HCT116 (cell line): ENCODE results near the gene MAN1A1. TPM values are rescaled to one million over a fixed set of nuclear protein-coding genes. Genes with fewer than 3 reads are reported as not detected.

Experiments
- ATAC-seq: fragments of 200-7000 bp; cut with Tn5 transposase; 2 replicates; pipeline ENCODE4 v1.9.1; 2020; ENCODE audit warnings: mild to moderate bottlenecking, moderate library complexity
- BruUV-seq: library from RNA; stranded (reverse); fragments of 400-500 nt; replicated peaks from 2 replicates; lab custom pipeline; 2021; lab: Mats Ljungman, UMichigan
- CTCF ChIA-PET: fragments of 300-600 bp; sonication (Branson Sonifier 250); formaldehyde crosslinking; loops from one replicate; lab custom pipeline; 2021; ENCODE audit warnings: antibody characterized with exemption; lab: Charles Lee
- POLR2A ChIA-PET: fragments of 300-600, 350-600 bp; sonication (Branson Sonifier 250); formaldehyde crosslinking; loops from one replicate; lab custom pipeline; 2021; ENCODE audit warnings: antibody characterized with exemption; lab: Charles Lee
- RAD21 ChIA-PET, 2 experiments: fragments of 300-600 bp; sonication (Branson Sonifier 250); formaldehyde crosslinking; loops; one replicate each; lab custom pipeline; 2023; ENCODE audit warnings: low total read pairs in 2 of 2; ENCODE audit not compliant: uncharacterized antibody in 2 of 2, unreplicated experiment in 2 of 2, low non-redundant PET in 1 of 2; lab: Charles Lee
- DNase-seq: peaks from one replicate; pipeline ENCODE4 v3.0.0-alpha.2; 2010; ENCODE audit warnings: low read depth, low spot score
- H2AFZ ChIP-seq: fragments of 200-600 bp; shearing (Covaris generic), sonication (generic); 2 replicates; pipeline ENCODE4 v1.6.1; 2017; ENCODE audit warnings: low read depth, mixed run types, mixed read lengths, antibody characterized with exemption, low read length; ENCODE audit not compliant: poor library complexity, severe bottlenecking
- H3K27ac ChIP-seq: 2 replicates; pipeline ENCODE4 v1.5.1; 2012; ENCODE audit warnings: low read depth, low read length
- H3K27me3 ChIP-seq: fragments of 200-600 bp; sonication (generic); 2 replicates; pipeline ENCODE4 v1.6.1; 2016; ENCODE audit warnings: mixed run types, low read length, mixed read lengths; ENCODE audit not compliant: insufficient read depth
- H3K36me3 ChIP-seq, 2 experiments: fragments of 200-500 bp in 1 of 2; fragments of 200-600 bp in 1 of 2; sonication (Bioruptor generic) in 1 of 2; sonication (generic) in 1 of 2; 2 replicates each; pipeline versions ENCODE4 v1.5.1 to v1.6.1; 2014 to 2016; ENCODE audit warnings: low read length in 2 of 2, inconsistent platforms in 1 of 2, mixed read lengths in 1 of 2, mixed run types in 1 of 2; ENCODE audit not compliant: insufficient read depth in 2 of 2, control insufficient read depth in 1 of 2
- H3K4me1 ChIP-seq, 2 experiments: fragments of 200-600 bp in 1 of 2; sonication (generic) in 1 of 2; 2 replicates each; pipeline versions ENCODE4 v1.5.1 to v1.6.1; 2012 to 2017; ENCODE audit warnings: low read length in 2 of 2, inconsistent platforms in 1 of 2, mild to moderate bottlenecking in 1 of 2, mixed read lengths in 1 of 2, mixed run types in 1 of 2, moderate library complexity in 1 of 2; ENCODE audit not compliant: insufficient read depth in 2 of 2, control insufficient read depth in 1 of 2
- H3K4me2 ChIP-seq: fragments of 200-600 bp; sonication (generic); 2 replicates; pipeline ENCODE4 v1.6.1; 2017; ENCODE audit warnings: mixed run types, low read length, mixed read lengths
- H3K4me3 ChIP-seq, 2 experiments: fragments of 200-600 bp in 1 of 2; sonication (generic) in 1 of 2; replicated peaks in 1 of 2; 2 replicates each; pipeline ENCODE4 v1.5.1; 2011 to 2016; ENCODE audit warnings: low read length in 2 of 2, control low read depth in 1 of 2, low read depth in 1 of 2, mild to moderate bottlenecking in 1 of 2, mixed read lengths in 1 of 2, mixed run types in 1 of 2
- H3K79me2 ChIP-seq: fragments of 200-600 bp; sonication (generic); 2 replicates; pipeline ENCODE4 v1.6.1; 2017; ENCODE audit warnings: mild to moderate bottlenecking, mixed run types, low read length, moderate library complexity, mixed read lengths; ENCODE audit not compliant: insufficient read depth
- H3K9ac ChIP-seq: fragments of 200-600 bp; sonication (generic); 2 replicates; pipeline ENCODE4 v1.6.1; 2016; ENCODE audit warnings: low read length, mixed read lengths
- H3K9me2 ChIP-seq: fragments of 200-600 bp; sonication (generic), shearing (Covaris generic); 2 replicates; pipeline ENCODE4 v1.6.1; 2017; ENCODE audit warnings: mixed run types, mild to moderate bottlenecking, moderate library complexity; ENCODE audit not compliant: insufficient read depth
- H3K9me3 ChIP-seq, 2 experiments: fragments of 200-500 bp in 1 of 2; fragments of 200-600 bp in 1 of 2; sonication (Bioruptor generic) in 1 of 2; sonication (generic) in 1 of 2; 2 replicates each; pipeline ENCODE4 v1.6.1; 2014 to 2017; ENCODE audit warnings: low read length in 2 of 2, mixed read lengths in 2 of 2, inconsistent platforms in 1 of 2, low read depth in 1 of 2, mild to moderate bottlenecking in 1 of 2, mixed run types in 1 of 2, moderate library complexity in 1 of 2; ENCODE audit not compliant: control insufficient read depth in 1 of 2, insufficient read depth in 1 of 2
- H4K20me1 ChIP-seq: fragments of 200-600 bp; sonication (generic), shearing (Covaris generic); 2 replicates; pipeline ENCODE4 v1.6.1; 2017; ENCODE audit warnings: mixed run types, mild to moderate bottlenecking, moderate library complexity; ENCODE audit not compliant: insufficient read depth
- CEBPB ChIP-seq: IDR thresholded peaks from 2 replicates; pipeline ENCODE4 v1.6.1; 2012; ENCODE audit warnings: low read depth
- ELF1 ChIP-seq: IDR thresholded peaks from 2 replicates; pipeline ENCODE4 v1.6.1; 2012; ENCODE audit warnings: low read depth, borderline replicate concordance
- EZH2 ChIP-seq: fragments of 200-600 bp; sonication (generic); IDR thresholded peaks from 2 replicates; pipeline ENCODE4 v1.6.1; 2017; ENCODE audit warnings: antibody characterized with exemption, mixed run types
- EZH2phosphoT487 ChIP-seq: fragments of 200-600 bp; IDR thresholded peaks from 2 replicates; pipeline ENCODE4 v1.6.1; 2018; ENCODE audit warnings: antibody characterized with exemption, borderline replicate concordance
- FOSL1 ChIP-seq: IDR thresholded peaks from 2 replicates; pipeline ENCODE4 v1.6.1; 2012; ENCODE audit warnings: low read depth
- RAD21 ChIP-seq: IDR thresholded peaks from 2 replicates; pipeline ENCODE4 v1.6.1; 2012; ENCODE audit warnings: low read depth, mild to moderate bottlenecking
- SP1 ChIP-seq: IDR thresholded peaks from 2 replicates; pipeline ENCODE4 v1.6.1; 2012; ENCODE audit warnings: low read depth
- YY1 ChIP-seq: IDR thresholded peaks from 2 replicates; pipeline ENCODE4 v1.6.1; 2011; ENCODE audit warnings: low read length, low read depth, moderate library complexity, mild to moderate bottlenecking; ENCODE audit not compliant: insufficient replicate concordance; ENCODE audit errors: extremely low read depth
- ZNF274 ChIP-seq: fragments of 200-500 bp; sonication (Bioruptor generic); IDR thresholded peaks from 2 replicates; pipeline ENCODE4 v1.6.1; 2014; ENCODE audit warnings: mild to moderate bottlenecking, low read depth, low read length, inconsistent platforms
- intact Hi-C: fragments of 100-400 bp; cut with micrococcal nuclease; formaldehyde crosslinking; loops from 2 replicates; pipeline ENCODE4 v1.10.0; 2022
- total RNA-seq: library from RNA; stranded (reverse); gene quantifications from one replicate; pipeline ENCODE4 v1.2.1, GENCODE V29; 2021; ENCODE audit not compliant: unreplicated experiment
- TF ChIP-seq, protein P1 (sequence below): IDR thresholded peaks from 2 replicates; pipeline ENCODE4 v1.6.1; 2011; ENCODE audit warnings: mild to moderate bottlenecking, low read length, moderate library complexity; ENCODE audit not compliant: insufficient replicate concordance; ENCODE audit errors: extremely low read depth
- TF ChIP-seq, protein P2 (sequence below), 3 experiments: fragments of 200-600 bp in 1 of 3; sonication (generic) in 1 of 3; IDR thresholded peaks in 2 of 3; conservative IDR thresholded peaks in 1 of 3; 2 replicates each; pipeline ENCODE4 v1.5.1; 2012 to 2017; ENCODE audit warnings: low read depth in 2 of 3, low read length in 2 of 3, antibody characterized with exemption in 1 of 3, borderline replicate concordance in 1 of 3, control low read depth in 1 of 3, mild to moderate bottlenecking in 1 of 3, mixed read lengths in 1 of 3, mixed run types in 1 of 3, moderate library complexity in 1 of 3; ENCODE audit not compliant: insufficient read depth in 1 of 3
- TF ChIP-seq, protein P3 (sequence below): IDR thresholded peaks from 2 replicates; pipeline ENCODE4 v1.6.1; 2012; ENCODE audit warnings: low read depth

Gene MAN1A1
- total RNA-seq, 1 experiment from 2014 or later = 46.0 TPM

DNA sequence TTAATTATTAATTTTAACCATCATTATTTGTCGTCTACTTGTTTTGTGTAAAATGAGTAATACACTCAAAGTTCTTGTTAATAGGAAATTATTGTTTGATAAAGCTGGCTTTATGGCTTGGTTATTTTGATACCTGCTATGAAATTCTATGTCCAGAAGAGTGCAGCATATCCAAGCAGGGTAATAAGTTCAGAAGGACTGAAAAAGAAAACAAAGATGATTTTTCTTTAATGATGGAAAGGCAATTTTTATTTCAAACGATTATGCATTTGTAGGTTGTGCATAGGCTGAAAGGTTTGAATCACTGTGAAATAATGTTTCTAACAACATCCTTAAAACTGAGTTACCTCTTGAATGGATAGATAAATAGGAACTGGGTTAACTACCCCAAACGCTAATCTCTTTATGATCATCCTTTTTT, 1.4 kb upstream of the MAN1A1 start:
- H3K79me2 ChIP-seq = peaks cover 19% of the 10 kb centered on the region
- peaks cover 0 to 3% of the 10 kb centered on the region in 2 experiments; a peak in 2 of 4 replicates for H3K36me3 ChIP-seq
- H3K4me1 ChIP-seq = peaks cover 12 to 15% of the 10 kb centered on the region in 2 experiments
- POLR2A ChIA-PET = interaction anchor here (0.8 to 1.5 kb wide), 2 partner anchors 204 to 206 kb away, joined by 3 to 7 read pairs; no protein-coding TSS in a partner anchor
- no peaks in the 10 kb centered on the region for H3K27me3 ChIP-seq
- no peaks in the 10 kb centered on the region for H4K20me1 ChIP-seq
- CTCF ChIA-PET = interaction anchor here (0.8 to 2.1 kb wide), 13 partner anchors 17 to 1037 kb away, joined by 3 to 26 read pairs (median 4); no protein-coding TSS in a partner anchor
- H3K9me3 ChIP-seq = no peaks in the 10 kb centered on the region
- RAD21 ChIA-PET = interaction anchor here (0.8 to 1.3 kb wide), 4 partner anchors 222 to 627 kb away, joined by 3 to 12 read pairs (median 4); no protein-coding TSS in a partner anchor
- peak overlapping the region; percentile 71 for H3K9ac ChIP-seq
- no peak for ATAC-seq
- H3K27ac ChIP-seq = peak overlapping the region; percentile 78; the same call in 1 of the 2 replicates
- intact Hi-C loops = loop anchor here (1.0 to 10.0 kb wide), 7 partner anchors 276 to 1474 kb away; no protein-coding TSS in a partner anchor
- H3K4me3 ChIP-seq = peak overlapping the region; percentile 82 to 86
- TF ChIP-seq YY1 (no peak), CEBPB (no peak), ZNF274 (no peak), RAD21 (peak; percentile 88), EZH2 (no peak), EZH2phosphoT487 (no peak), FOSL1 (no peak), ELF1 (no peak), SP1 (no peak)
- TF ChIP-seq, protein P1, sequence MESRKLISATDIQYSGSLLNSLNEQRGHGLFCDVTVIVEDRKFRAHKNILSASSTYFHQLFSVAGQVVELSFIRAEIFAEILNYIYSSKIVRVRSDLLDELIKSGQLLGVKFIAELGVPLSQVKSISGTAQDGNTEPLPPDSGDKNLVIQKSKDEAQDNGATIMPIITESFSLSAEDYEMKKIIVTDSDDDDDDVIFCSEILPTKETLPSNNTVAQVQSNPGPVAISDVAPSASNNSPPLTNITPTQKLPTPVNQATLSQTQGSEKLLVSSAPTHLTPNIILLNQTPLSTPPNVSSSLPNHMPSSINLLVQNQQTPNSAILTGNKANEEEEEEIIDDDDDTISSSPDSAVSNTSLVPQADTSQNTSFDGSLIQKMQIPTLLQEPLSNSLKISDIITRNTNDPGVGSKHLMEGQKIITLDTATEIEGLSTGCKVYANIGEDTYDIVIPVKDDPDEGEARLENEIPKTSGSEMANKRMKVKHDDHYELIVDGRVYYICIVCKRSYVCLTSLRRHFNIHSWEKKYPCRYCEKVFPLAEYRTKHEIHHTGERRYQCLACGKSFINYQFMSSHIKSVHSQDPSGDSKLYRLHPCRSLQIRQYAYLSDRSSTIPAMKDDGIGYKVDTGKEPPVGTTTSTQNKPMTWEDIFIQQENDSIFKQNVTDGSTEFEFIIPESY = no peak
- TF ChIP-seq, protein P2, sequence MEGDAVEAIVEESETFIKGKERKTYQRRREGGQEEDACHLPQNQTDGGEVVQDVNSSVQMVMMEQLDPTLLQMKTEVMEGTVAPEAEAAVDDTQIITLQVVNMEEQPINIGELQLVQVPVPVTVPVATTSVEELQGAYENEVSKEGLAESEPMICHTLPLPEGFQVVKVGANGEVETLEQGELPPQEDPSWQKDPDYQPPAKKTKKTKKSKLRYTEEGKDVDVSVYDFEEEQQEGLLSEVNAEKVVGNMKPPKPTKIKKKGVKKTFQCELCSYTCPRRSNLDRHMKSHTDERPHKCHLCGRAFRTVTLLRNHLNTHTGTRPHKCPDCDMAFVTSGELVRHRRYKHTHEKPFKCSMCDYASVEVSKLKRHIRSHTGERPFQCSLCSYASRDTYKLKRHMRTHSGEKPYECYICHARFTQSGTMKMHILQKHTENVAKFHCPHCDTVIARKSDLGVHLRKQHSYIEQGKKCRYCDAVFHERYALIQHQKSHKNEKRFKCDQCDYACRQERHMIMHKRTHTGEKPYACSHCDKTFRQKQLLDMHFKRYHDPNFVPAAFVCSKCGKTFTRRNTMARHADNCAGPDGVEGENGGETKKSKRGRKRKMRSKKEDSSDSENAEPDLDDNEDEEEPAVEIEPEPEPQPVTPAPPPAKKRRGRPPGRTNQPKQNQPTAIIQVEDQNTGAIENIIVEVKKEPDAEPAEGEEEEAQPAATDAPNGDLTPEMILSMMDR (IDR thresholded peaks at IDR 0.05 in 2 of 3, conservative IDR thresholded peaks at IDR 0.05 in 1 of 3; ENCODE audit: borderline replicate concordance in 1 of 3, insufficient read depth in 1 of 3, low read depth in 2 of 3, low read length in 2 of 3) = peak; percentile 35 to 75 (median 66); a peak in 5 of 6 replicates
- TF ChIP-seq, protein P3, sequence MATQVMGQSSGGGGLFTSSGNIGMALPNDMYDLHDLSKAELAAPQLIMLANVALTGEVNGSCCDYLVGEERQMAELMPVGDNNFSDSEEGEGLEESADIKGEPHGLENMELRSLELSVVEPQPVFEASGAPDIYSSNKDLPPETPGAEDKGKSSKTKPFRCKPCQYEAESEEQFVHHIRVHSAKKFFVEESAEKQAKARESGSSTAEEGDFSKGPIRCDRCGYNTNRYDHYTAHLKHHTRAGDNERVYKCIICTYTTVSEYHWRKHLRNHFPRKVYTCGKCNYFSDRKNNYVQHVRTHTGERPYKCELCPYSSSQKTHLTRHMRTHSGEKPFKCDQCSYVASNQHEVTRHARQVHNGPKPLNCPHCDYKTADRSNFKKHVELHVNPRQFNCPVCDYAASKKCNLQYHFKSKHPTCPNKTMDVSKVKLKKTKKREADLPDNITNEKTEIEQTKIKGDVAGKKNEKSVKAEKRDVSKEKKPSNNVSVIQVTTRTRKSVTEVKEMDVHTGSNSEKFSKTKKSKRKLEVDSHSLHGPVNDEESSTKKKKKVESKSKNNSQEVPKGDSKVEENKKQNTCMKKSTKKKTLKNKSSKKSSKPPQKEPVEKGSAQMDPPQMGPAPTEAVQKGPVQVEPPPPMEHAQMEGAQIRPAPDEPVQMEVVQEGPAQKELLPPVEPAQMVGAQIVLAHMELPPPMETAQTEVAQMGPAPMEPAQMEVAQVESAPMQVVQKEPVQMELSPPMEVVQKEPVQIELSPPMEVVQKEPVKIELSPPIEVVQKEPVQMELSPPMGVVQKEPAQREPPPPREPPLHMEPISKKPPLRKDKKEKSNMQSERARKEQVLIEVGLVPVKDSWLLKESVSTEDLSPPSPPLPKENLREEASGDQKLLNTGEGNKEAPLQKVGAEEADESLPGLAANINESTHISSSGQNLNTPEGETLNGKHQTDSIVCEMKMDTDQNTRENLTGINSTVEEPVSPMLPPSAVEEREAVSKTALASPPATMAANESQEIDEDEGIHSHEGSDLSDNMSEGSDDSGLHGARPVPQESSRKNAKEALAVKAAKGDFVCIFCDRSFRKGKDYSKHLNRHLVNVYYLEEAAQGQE = no peak
- TF ChIP-seq, all 23 proteins: peak for 2
- Histone ChIP-seq H2AFZ (no peak overlapping the region), H3K4me2 (peak overlapping the region; percentile 85), H3K9me2 (no peaks in the 10 kb centered on the region)
- peak; percentile 22 for DNase-seq
- BruUV-seq = no TSS peak
